Activated CD4-positive, alpha-beta T cell treated with anti-CD3 and anti-CD28 coated beads for 36 hours (primary cell): ENCODE results near the gene TYMP. TPM values are rescaled to one million over a fixed set of nuclear protein-coding genes. Genes with fewer than 3 reads are reported as not detected.

Experiments
- ATAC-seq: fragments of 200-7000 bp; cut with Tn5 transposase; one replicate; pipeline ENCODE4 v1.10.0; 2021; ENCODE audit warnings: mild to moderate bottlenecking, moderate library complexity
- CTCF ChIA-PET: fragments of 350-600 bp; sonication (Branson Sonifier 250); formaldehyde crosslinking; loops from one replicate; lab custom pipeline; 2021; ENCODE audit warnings: antibody characterized with exemption; lab: Charles Lee
- POLR2A ChIA-PET: fragments of 350-600 bp; sonication (Branson Sonifier 250); formaldehyde crosslinking; loops from one replicate; lab custom pipeline; 2021; ENCODE audit warnings: antibody characterized with exemption, inconsistent platforms; lab: Charles Lee
- DNase-seq: peaks from one replicate; pipeline ENCODE4 v3.0.0-alpha.2; 2020
- H3K27ac Mint-ChIP-seq: one replicate; pipeline ENCODE4 v1.8.0; 2021; ENCODE audit warnings: mixed read lengths
- H3K27me3 Mint-ChIP-seq: one replicate; pipeline ENCODE4 v1.8.0; 2021; ENCODE audit warnings: mixed read lengths
- H3K36me3 Mint-ChIP-seq: one replicate; pipeline ENCODE4 v1.8.0; 2021; ENCODE audit warnings: low read depth, mixed read lengths
- H3K4me1 Mint-ChIP-seq: one replicate; pipeline ENCODE4 v1.8.0; 2021; ENCODE audit warnings: mixed read lengths
- H3K4me3 Mint-ChIP-seq: one replicate; pipeline ENCODE4 v1.8.0; 2021; ENCODE audit warnings: mild to moderate bottlenecking, moderate library complexity, mixed read lengths
- H3K9me3 Mint-ChIP-seq: one replicate; pipeline ENCODE4 v1.8.0; 2021; ENCODE audit warnings: low read depth, mixed read lengths
- intact Hi-C, 2 experiments: fragments of 100-400 bp; cut with DNase I in 1 of 2; cut with micrococcal nuclease in 1 of 2; formaldehyde crosslinking; loops; one replicate each; pipeline versions ENCODE4 v1.14.2 to v1.15.1; 2022 to 2024; cut with DNase I, micrococcal nuclease
- total RNA-seq, 2 experiments: library from RNA; stranded (reverse); gene quantifications; one replicate each; pipeline ENCODE4 v1.2.3, GENCODE V29; 2021

Gene TYMP
- total RNA-seq, 2 experiments from 2014 or later, result 26.9 to 44.3 TPM

GRCh38 chr22:50572965-50573364 lies 43.2 kb upstream of the TYMP start:
- intact Hi-C loops, result no loop called here
- ChIA-PET POLR2A (no interaction called here), CTCF (interaction anchor here (0.7 to 1.1 kb wide), 3 partner anchors 10 to 253 kb away, joined by 3 to 5 read pairs (median 5); partner anchors contain the start of genes SCO2 and SYCE3)
- no peaks in the 10 kb centered on the region for H3K27me3 Mint-ChIP-seq
- no peaks in the 10 kb centered on the region for H3K9me3 Mint-ChIP-seq
- no peak for ATAC-seq
- peaks cover 50% of the 10 kb centered on the region for H3K36me3 Mint-ChIP-seq
- no peaks in the 10 kb centered on the region for H3K4me1 Mint-ChIP-seq
- no peak for DNase-seq
- no peak overlapping the region for H3K4me3 Mint-ChIP-seq
- H3K27ac Mint-ChIP-seq, result no peak overlapping the region

GRCh38 chr22:50571264-50572175 lies 41.7 kb upstream of the TYMP start:
- DNase-seq, result no peak
- H3K4me1 Mint-ChIP-seq, result no peaks in the 10 kb centered on the region
- no peak for ATAC-seq
- ChIA-PET CTCF (interaction anchor here (0.7 to 1.1 kb wide), 3 partner anchors 11 to 48 kb away, joined by 3 to 5 read pairs (median 4); partner anchors contain the start of genes CHKB and SCO2), POLR2A (no interaction called here)
- no peaks in the 10 kb centered on the region for H3K9me3 Mint-ChIP-seq
- H3K27me3 Mint-ChIP-seq, result no peaks in the 10 kb centered on the region
- no peak overlapping the region for H3K27ac Mint-ChIP-seq
- peaks cover 50% of the 10 kb centered on the region for H3K36me3 Mint-ChIP-seq
- intact Hi-C loops, result no loop called here
- H3K4me3 Mint-ChIP-seq, result no peak overlapping the region

GRCh38 chr22:50570861-50571260 lies 41.0 kb upstream of the TYMP start:
- H3K9me3 Mint-ChIP-seq, result no peaks in the 10 kb centered on the region
- no peaks in the 10 kb centered on the region for H3K27me3 Mint-ChIP-seq
- no peak overlapping the region for H3K27ac Mint-ChIP-seq
- no peak overlapping the region for H3K4me3 Mint-ChIP-seq
- DNase-seq (no peak), ATAC-seq (no peak)
- peaks cover 45% of the 10 kb centered on the region for H3K36me3 Mint-ChIP-seq
- intact Hi-C loops, result no loop called here
- H3K4me1 Mint-ChIP-seq, result no peaks in the 10 kb centered on the region
- ChIA-PET CTCF (interaction anchor here (0.9 to 1.0 kb wide), 2 partner anchors 12 to 30 kb away, joined by 3 to 4 read pairs; partner anchors contain the start of gene CHKB), POLR2A (no interaction called here)

- Mint-ChIP-seq H3K27ac (no peak overlapping the region), H3K27me3 (no peaks in the 10 kb centered on the region), H3K9me3 (no peaks in the 10 kb centered on the region), H3K4me3 (no peak overlapping the region), H3K4me1 (no peaks in the 10 kb centered on the region), H3K36me3 (peaks cover 40% of the 10 kb centered on the region)
- intact Hi-C loops, result no loop called here
- DNase-seq, result no peak
- ATAC-seq, result no peak
- CTCF ChIA-PET, result interaction anchor here (0.6 to 2.2 kb wide), 5 partner anchors 12 to 74 kb away, joined by 3 to 5 read pairs (median 3); partner anchors contain the start of genes CHKB and SCO2
- POLR2A ChIA-PET, result no interaction called here
These were observed 40.2 kb upstream of the TYMP start for GRCh38 chr22:50569896-50570535.

- ChIA-PET CTCF (interaction anchor here (1.0 to 2.2 kb wide), 2 partner anchors 43 to 73 kb away, joined by 3 to 5 read pairs; partner anchors contain the start of gene SCO2), POLR2A (no interaction called here)
- intact Hi-C loops, result no loop called here
- no peak for ATAC-seq
- no peak overlapping the region for H3K4me3 Mint-ChIP-seq
- H3K9me3 Mint-ChIP-seq, result no peaks in the 10 kb centered on the region
- H3K27ac Mint-ChIP-seq, result no peak overlapping the region
- H3K36me3 Mint-ChIP-seq, result peaks cover 37% of the 10 kb centered on the region
- DNase-seq, result no peak
- H3K27me3 Mint-ChIP-seq, result no peaks in the 10 kb centered on the region
- H3K4me1 Mint-ChIP-seq, result no peaks in the 10 kb centered on the region
These were observed 39.2 kb upstream of the TYMP start for GRCh38 chr22:50569041-50569459.

- intact Hi-C loops, result no loop called here
- ChIA-PET POLR2A (no interaction called here), CTCF (interaction anchor here (2.2 kb wide), 1 partner anchor 43 kb away, joined by 5 read pairs; the partner anchor contains the start of gene SCO2)
- DNase-seq (no peak), ATAC-seq (no peak)
- H3K27ac Mint-ChIP-seq, result no peak overlapping the region
- no peaks in the 10 kb centered on the region for H3K27me3 Mint-ChIP-seq
- H3K9me3 Mint-ChIP-seq, result no peaks in the 10 kb centered on the region
- H3K36me3 Mint-ChIP-seq, result peaks cover 36% of the 10 kb centered on the region
- H3K4me1 Mint-ChIP-seq, result peaks cover 3% of the 10 kb centered on the region
- no peak overlapping the region for H3K4me3 Mint-ChIP-seq
These were observed 38.8 kb upstream of the TYMP start for GRCh38 chr22:50568626-50569025.

- ATAC-seq, result no peak
- ChIA-PET POLR2A (no interaction called here), CTCF (no interaction called here)
- peaks cover 11% of the 10 kb centered on the region for H3K4me1 Mint-ChIP-seq
- no peak overlapping the region for H3K27ac Mint-ChIP-seq
- H3K9me3 Mint-ChIP-seq, result no peaks in the 10 kb centered on the region
- no peak for DNase-seq
- H3K4me3 Mint-ChIP-seq, result no peak overlapping the region
- intact Hi-C loops, result no loop called here
- H3K36me3 Mint-ChIP-seq, result peaks cover 36% of the 10 kb centered on the region
- no peaks in the 10 kb centered on the region for H3K27me3 Mint-ChIP-seq
These were observed 38.0 kb upstream of the TYMP start for GRCh38 chr22:50567721-50568252.

GRCh38 chr22:50564289-50564688 lies 34.5 kb upstream of the TYMP start:
- Mint-ChIP-seq H3K27me3 (no peaks in the 10 kb centered on the region), H3K4me1 (peaks cover 19% of the 10 kb centered on the region), H3K27ac (no peak overlapping the region), H3K4me3 (no peak overlapping the region), H3K9me3 (no peaks in the 10 kb centered on the region), H3K36me3 (peaks cover 12% of the 10 kb centered on the region)
- ATAC-seq, result no peak
- CTCF ChIA-PET, result interaction anchor here (0.6 to 4.4 kb wide), 9 partner anchors 8 to 192 kb away, joined by 3 to 43 read pairs (median 9); partner anchors contain the start of gene SCO2
- intact Hi-C loops, result no loop called here
- no peak for DNase-seq
- POLR2A ChIA-PET, result no interaction called here

GRCh38 chr22:50563413-50564160 lies 33.8 kb upstream of the TYMP start:
- ATAC-seq, result no peak
- peak overlapping the region; percentile 83 for H3K4me3 Mint-ChIP-seq
- intact Hi-C loops, result loop anchor here (1.0 to 2.0 kb wide), 4 partner anchors 19 to 65 kb away; partner anchors contain the start of genes CHKB (in 2 of the 2), ARSA (in 1 of the 2) and TYMP (in 1 of the 2)

More at GRCh38 chr22:50563413-50564160, 33.8 kb upstream of the TYMP start:
- CTCF ChIA-PET, result interaction anchor here (0.6 to 4.4 kb wide), 20 partner anchors 9 to 372 kb away, joined by 3 to 43 read pairs (median 4); partner anchors contain the start of genes KLHDC7B, LMF2, NCAPH2 and SCO2
- Mint-ChIP-seq H3K27ac (peak overlapping the region; percentile 76), H3K27me3 (no peaks in the 10 kb centered on the region), H3K9me3 (no peaks in the 10 kb centered on the region), H3K36me3 (peaks cover 6% of the 10 kb centered on the region), H3K4me1 (peaks cover 19% of the 10 kb centered on the region)
- POLR2A ChIA-PET, result interaction anchor here (1.3 to 1.6 kb wide), 2 partner anchors 19 to 38 kb away, joined by 4 to 8 read pairs; partner anchors contain the start of gene SCO2
- no peak for DNase-seq
